GM12878 (cell line): Measurements from ENCODE around the gene HSPA1B. TPM values are rescaled to one million over a fixed set of nuclear protein-coding genes. Genes with fewer than 3 reads are reported as not detected.
"Not testable (repeated sequence)": the region's sequence is repeated elsewhere in the genome, so short reads cannot be mapped to it uniquely, and the experiment has no call there.

Experiments used
- ATAC-seq: fragments of 200-7000 bp; cut with Tn5 transposase; 3 replicates; pipeline ENCODE4 v1.9.1; 2020; ENCODE audit warnings: mild to moderate bottlenecking, moderate library complexity
- BruUV-seq: library from RNA; stranded (reverse); fragments of 400-500 nt; replicated peaks from 2 replicates; lab custom pipeline; 2021; lab: Mats Ljungman, UMichigan
- CTCF ChIA-PET: fragments of 300-600 bp; sonication (Branson Sonifier 250); formaldehyde crosslinking; extraction: SDS; loops from one replicate; lab custom pipeline; 2021; ENCODE audit warnings: inconsistent platforms; lab: Yijun Ruan, JAX
- POLR2A ChIA-PET: fragments of 350-600 bp; formaldehyde crosslinking; extraction: SDS; loops from one replicate; lab custom pipeline; 2021; ENCODE audit warnings: inconsistent platforms; lab: Charles Lee
- RAD21 ChIA-PET: fragments of 300-600 bp; sonication (Branson Sonifier 250); formaldehyde crosslinking; loops from one replicate; lab custom pipeline; 2023; ENCODE audit warnings: antibody characterized with exemption; ENCODE audit not compliant: unreplicated experiment; lab: Charles Lee
- SMC1A ChIA-PET: fragments of 300-600 bp; sonication (Branson Sonifier 250); formaldehyde crosslinking; loops from one replicate; lab custom pipeline; 2023; ENCODE audit not compliant: unreplicated experiment, uncharacterized antibody; lab: Charles Lee
- DNase-seq: peaks from one replicate; pipeline ENCODE4 v3.0.0-alpha.2; 2011; ENCODE audit warnings: low read depth, low spot score
- FAIRE-seq: peaks from 3 replicates; lab custom pipeline; 2011; peaks lifted over from hg19 to GRCh38; lab: Jason Lieb, UNC
- H2AFZ ChIP-seq: 2 replicates; pipeline ENCODE4 v1.6.0; 2011; ENCODE audit warnings: low read depth, low read length, control low read depth; ENCODE audit not compliant: control insufficient read depth
- H3K27ac ChIP-seq: 2 replicates; pipeline ENCODE4 v1.5.1; 2011; ENCODE audit warnings: control low read depth; ENCODE audit not compliant: control insufficient read depth, insufficient read depth
- H3K27me3 ChIP-seq, 2 experiments: replicated peaks in 1 of 2; 2 replicates each; pipeline versions ENCODE4 v1.6.0 to v1.6.1; 2011; ENCODE audit warnings: low read length in 1 of 2; ENCODE audit not compliant: control insufficient read depth in 2 of 2, insufficient read depth in 2 of 2
- H3K36me3 ChIP-seq, 2 experiments: 2 replicates each; pipeline ENCODE4 v1.5.1; 2011; ENCODE audit warnings: low read length in 1 of 2; ENCODE audit not compliant: control insufficient read depth in 2 of 2, insufficient read depth in 2 of 2
- H3K4me1 ChIP-seq: 2 replicates; pipeline ENCODE4 v1.6.1; 2011; ENCODE audit warnings: mild to moderate bottlenecking, low read length, moderate library complexity, mixed read lengths; ENCODE audit not compliant: control insufficient read depth, insufficient read depth
- H3K4me2 ChIP-seq: 2 replicates; pipeline ENCODE4 v1.6.0; 2011; ENCODE audit warnings: control low read depth; ENCODE audit not compliant: control insufficient read depth, insufficient read depth
- H3K4me3 ChIP-seq: fragments of 200-600 bp; sonication (generic); 2 replicates; pipeline ENCODE4 v1.5.1; 2016
- H3K79me2 ChIP-seq: 2 replicates; pipeline ENCODE4 v1.6.0; 2011; ENCODE audit warnings: low read length; ENCODE audit not compliant: control insufficient read depth, insufficient read depth
- H3K9ac ChIP-seq: 2 replicates; pipeline ENCODE4 v1.8.0; 2011; ENCODE audit warnings: low read length, control low read depth, mixed read lengths; ENCODE audit not compliant: control insufficient read depth, insufficient read depth
- H3K9me3 ChIP-seq: replicated peaks from 3 replicates; pipeline ENCODE4 v1.5.1; 2011; ENCODE audit warnings: mild to moderate bottlenecking, low read length; ENCODE audit not compliant: control insufficient read depth, insufficient read depth
- H4K20me1 ChIP-seq: 2 replicates; pipeline ENCODE4 v1.6.0; 2011; ENCODE audit not compliant: control insufficient read depth, insufficient read depth
- ATF2 ChIP-seq: IDR thresholded peaks from 2 replicates; pipeline ENCODE4 v1.6.1; 2012; ENCODE audit warnings: low read length, inconsistent platforms
- ATF7 ChIP-seq: fragments of 450-650 bp; IDR thresholded peaks from 2 replicates; pipeline ENCODE4 v1.6.1; 2016; ENCODE audit warnings: low read depth, mild to moderate bottlenecking
- CTCF ChIP-seq, 3 experiments: IDR thresholded peaks in 2 of 3; conservative IDR thresholded peaks in 1 of 3; 2 replicates each; pipeline ENCODE4 v1.5.1; 2011; ENCODE audit warnings: low read depth in 3 of 3, low read length in 3 of 3, mild to moderate bottlenecking in 3 of 3, control low read depth in 2 of 3, moderate library complexity in 2 of 3, inconsistent platforms in 1 of 3, mixed read lengths in 1 of 3; ENCODE audit not compliant: control insufficient read depth in 2 of 3, insufficient read depth in 1 of 3; ENCODE audit errors: extremely low read depth in 1 of 3
- EP300 ChIP-seq, 2 experiments: fragments of 150-350 bp in 1 of 2; IDR thresholded peaks; 2 replicates each; pipeline ENCODE4 v1.6.1; 2011 to 2012; ENCODE audit warnings: low read depth in 2 of 2, low read length in 2 of 2, borderline replicate concordance in 1 of 2, improper control_type of control experiment in 1 of 2, inconsistent platforms in 1 of 2; ENCODE audit not compliant: control insufficient read depth in 1 of 2
- ZBED1 ChIP-seq: IDR thresholded peaks from 2 replicates; pipeline ENCODE4 v1.6.1; 2016; ENCODE audit warnings: borderline replicate concordance
- WGBS: methylation state at CpG from one replicate; pipeline ENCODE4 v1.1.6; 2016; ENCODE audit warnings: low lambda C conversion rate; ENCODE audit not compliant: insufficient replicate concordance, insufficient coverage; ENCODE audit errors: missing lambda C conversion rate; 5-methylcytosine and 5-hydroxymethylcytosine counted together
- in situ Hi-C: fragments of 300-500 bp; cut with MboI; formaldehyde crosslinking; loops from 9 replicates; pipeline ENCODE4 v1.14.3; 2018; ENCODE audit warnings: mixed read lengths
- intact Hi-C: fragments of 100-400 bp; cut with micrococcal nuclease; formaldehyde crosslinking; loops from one replicate; pipeline ENCODE4 v1.14.2; 2022; ENCODE audit not compliant: unreplicated experiment
- polyA plus RNA-seq, 11 experiments: library from polyadenylated mRNA; depleted of rRNA in 4 of 11; unstranded in 6 of 11; stranded (reverse) in 5 of 11; fragments of >200 nt; fragmentation: Nextera tagmentation in 4 of 11; fragmentation: Illumina TruSeq in 1 of 11; extraction: Ambion mirVana in 4 of 11; extraction: Trizol in 1 of 11; gene quantifications; 1 replicate in 1 of 11; 2 replicates in 10 of 11; pipeline versions ENCODE4 v1.2.1 to v1.2.3, GENCODE V29; 2011 to 2016; ENCODE audit warnings: inconsistent platforms in 2 of 11, missing spikeins in 2 of 11, low read depth in 1 of 11
- total RNA-seq, 4 experiments: library from RNA; depleted of rRNA in 3 of 4; stranded (reverse); fragments of >200 nt in 3 of 4; fragmentation: Illumina TruSeq in 1 of 4; extraction: Trizol in 1 of 4; gene quantifications; 2 replicates each; pipeline versions ENCODE4 v1.2.1 to v1.2.3, GENCODE V29; 2013 to 2021

Gene HSPA1B
- total and polyA plus RNA-seq, 10 of the 15 experiments (the other 5 are each of a cell fraction or from before 2014, with no cell fraction given), result 0.11 to 40.5 (median 12.8) TPM

GRCh38 chr6:31838114-31838553 lies 10.6 kb downstream of the HSPA1B start:
- ATAC-seq, H3K27ac ChIP-seq, H3K9me3 ChIP-seq, BruUV-seq, DNase-seq, intact Hi-C loops, FAIRE-seq, H2AFZ ChIP-seq, H3K27me3 ChIP-seq, H4K20me1 ChIP-seq: not testable (repeated sequence)
- Histone ChIP-seq H3K9ac (peak overlapping the region; percentile 90; the same call in 1 of the 2 replicates), H3K4me1 (peaks cover 15% of the 10 kb centered on the region), H3K4me3 (peak overlapping the region; percentile 82), H3K4me2 (peak overlapping the region; percentile 30), H3K36me3 (peaks cover 10 to 24% of the 10 kb centered on the region in 2 experiments), H3K79me2 (peaks cover 52% of the 10 kb centered on the region)
- WGBS, result 7% methylated on average over 9 of the region's 9 CpGs
- TF ChIP-seq ZBED1, result 0 out of 2 replicates have a peak, but pooled peaks have one; percentile 12
- ChIA-PET CTCF (interaction anchor here (0.7 to 3.3 kb wide), 5 partner anchors 13 to 109 kb away, joined by 3 to 22 read pairs (median 4); partner anchors contain the start of gene DDAH2), POLR2A (interaction anchor here (0.7 to 10.9 kb wide), 3 partner anchors 26 to 101 kb away, joined by 3 to 122 read pairs (median 3); partner anchors contain the start of genes CLIC1 and MSH5), RAD21 (interaction anchor here (0.8 to 2.2 kb wide), 4 partner anchors 8 to 185 kb away, joined by 3 to 10 read pairs (median 6); partner anchors contain the start of gene NEU1), SMC1A (interaction anchor here (0.6 to 2.3 kb wide), 9 partner anchors 14 to 430 kb away, joined by 3 to 13 read pairs (median 4); partner anchors contain the start of gene NEU1)
- in situ Hi-C loops, result loop anchor here (10.0 kb wide), 1 partner anchor 293 kb away; the partner anchor contains the start of genes ATP6V1G2, DDX39B and NFKBIL1

- peaks cover 10 to 24% of the 10 kb centered on the region in 2 experiments for H3K36me3 ChIP-seq
- peaks cover 13% of the 10 kb centered on the region for H3K4me1 ChIP-seq
- 96% methylated on average over 3 of the region's 3 CpGs for WGBS
- DNase-seq (no peak), FAIRE-seq (no peak), ATAC-seq (no peak)
- peaks cover 9% of the 10 kb centered on the region for H4K20me1 ChIP-seq
- ChIA-PET POLR2A (interaction anchor here (0.6 to 10.9 kb wide), 5 partner anchors 8 to 102 kb away, joined by 3 to 122 read pairs (median 5); partner anchors contain the start of genes CLIC1 and MSH5), RAD21 (interaction anchor here (0.9 to 1.7 kb wide), 3 partner anchors 8 to 84 kb away, joined by 4 to 7 read pairs (median 4); partner anchors contain the start of gene NEU1), SMC1A (interaction anchor here (0.7 to 2.3 kb wide), 7 partner anchors 14 to 113 kb away, joined by 3 to 13 read pairs (median 4); partner anchors contain the start of gene NEU1), CTCF (interaction anchor here (0.8 to 1.5 kb wide), 4 partner anchors 14 to 87 kb away, joined by 3 to 5 read pairs (median 4); no protein-coding TSS in a partner anchor)
- no peak overlapping the region for H2AFZ ChIP-seq
- peaks cover 52% of the 10 kb centered on the region for H3K79me2 ChIP-seq
- no peak overlapping the region for H3K27ac ChIP-seq
- BruUV-seq, result no TSS peak
- no peaks in the 10 kb centered on the region for H3K27me3 ChIP-seq
- H3K4me2 ChIP-seq, result peak overlapping the region; percentile 56
- no peak overlapping the region for H3K9ac ChIP-seq
- H3K9me3 ChIP-seq, result no peaks in the 10 kb centered on the region
- in situ Hi-C loops (loop anchor here (10.0 kb wide), 1 partner anchor 294 kb away; the partner anchor contains the start of genes ATP6V1G2, DDX39B and NFKBIL1), intact Hi-C loops (no loop called here)
- TF ChIP-seq ATF7 (no peak), CTCF (IDR thresholded peaks at IDR 0.05 in 2 of 3, conservative IDR thresholded peaks at IDR 0.05 in 1 of 3; ENCODE audit: control insufficient read depth in 2 of 3, extremely low read depth in 1 of 3, insufficient read depth in 1 of 3, low read depth in 3 of 3, low read length in 3 of 3) (no peak), ATF2 (no peak), EP300 (IDR thresholded peaks at IDR 0.05; ENCODE audit: borderline replicate concordance in 1 of 2, control insufficient read depth in 1 of 2, low read depth in 2 of 2, low read length in 2 of 2) (no peak)
- peak overlapping the region; percentile 82; the same call in 1 of the 2 replicates for H3K4me3 ChIP-seq
Observed at GRCh38 chr6:31838968-31839367, 11.4 kb downstream of the HSPA1B start.
